OCI-LY3 (cell line): ENCODE data around the gene NUCKS1.

Experiments used
- H2AFZ ChIP-seq: fragments of 200-600, 300-600 bp; shearing (Covaris generic); 2 replicates; pipeline ENCODE4 v1.6.0; 2014; ENCODE audit warnings: antibody characterized with exemption, low read depth, low read length
- H3K27ac ChIP-seq: fragments of 200-600, 300-600 bp; sonication (generic); 2 replicates; pipeline ENCODE4 v1.5.1; 2014; ENCODE audit warnings: mild to moderate bottlenecking, low read length, moderate library complexity, mixed read lengths
- H3K27me3 ChIP-seq: fragments of 200-600, 300-600 bp; sonication (generic); 2 replicates; pipeline ENCODE4 v1.6.1; 2014; ENCODE audit warnings: low read depth, low read length, mixed read lengths
- H3K36me3 ChIP-seq: fragments of 200-600, 300-600 bp; sonication (generic); replicated peaks from 2 replicates; pipeline ENCODE3; 2014; ENCODE audit warnings: low read depth, low read length, mixed read lengths
- H3K4me1 ChIP-seq: fragments of 300-600, 200-600 bp; sonication (generic); 2 replicates; pipeline ENCODE4 v1.6.1; 2014; ENCODE audit warnings: low read length, mixed read lengths
- H3K4me2 ChIP-seq: fragments of 200-600, 300-600 bp; sonication (generic); 2 replicates; pipeline ENCODE4 v1.6.1; 2014; ENCODE audit warnings: low read length, mixed read lengths
- H3K4me3 ChIP-seq: fragments of 300-600, 200-600 bp; sonication (generic); 2 replicates; pipeline ENCODE4 v1.5.1; 2014; ENCODE audit warnings: antibody characterized with exemption, mild to moderate bottlenecking, low read length, moderate library complexity
- H3K79me2 ChIP-seq: fragments of 300-600, 200-600 bp; shearing (Covaris generic); 2 replicates; pipeline ENCODE4 v1.6.1; 2014; ENCODE audit warnings: mild to moderate bottlenecking, low read length, mixed read lengths
- H3K9ac ChIP-seq: fragments of 300-600, 200-600 bp; shearing (Covaris generic); 2 replicates; pipeline ENCODE4 v1.6.0; 2014; ENCODE audit warnings: mild to moderate bottlenecking, low read length, moderate library complexity
- H3K9me3 ChIP-seq: fragments of 200-600, 300-600 bp; shearing (Covaris generic); 2 replicates; pipeline ENCODE4 v1.6.1; 2014; ENCODE audit warnings: low read length, mixed read lengths; ENCODE audit not compliant: insufficient read depth
- H4K20me1 ChIP-seq: fragments of 200-600, 300-600 bp; sonication (generic); 2 replicates; pipeline ENCODE4 v1.6.1; 2016; ENCODE audit warnings: low read length, mixed read lengths; ENCODE audit not compliant: insufficient read depth
- CTCF ChIP-seq: fragments of 200-600, 300-600 bp; sonication (generic); IDR thresholded peaks from 2 replicates; pipeline ENCODE4 v1.5.1; 2014; ENCODE audit warnings: antibody characterized with exemption, low read length, low read depth
- EZH2phosphoT487 ChIP-seq: fragments of 200-600 bp; shearing (Covaris generic); IDR thresholded peaks from 2 replicates; pipeline ENCODE4 v1.6.1; 2018; ENCODE audit warnings: antibody characterized with exemption, mixed run types, low read depth

The NUCKS1 gene

GRCh38 chr1:205687242-205687641 is 62.7 kb downstream of the NUCKS1 start:
- Histone ChIP-seq H4K20me1 (no peaks in the 10 kb centered on the region), H2AFZ (no peak overlapping the region), H3K4me2 (no peak overlapping the region), H3K36me3 (no peaks in the 10 kb centered on the region), H3K4me1 (peaks cover 10% of the 10 kb centered on the region), H3K27me3 (no peaks in the 10 kb centered on the region), H3K79me2 (no peaks in the 10 kb centered on the region), H3K9me3 (no peaks in the 10 kb centered on the region), H3K27ac (no peak overlapping the region), H3K4me3 (no peak overlapping the region), H3K9ac (no peak overlapping the region)
- TF ChIP-seq CTCF, result no peak

GRCh38 chr1:205681364-205681763 is 68.6 kb downstream of the NUCKS1 start:
- Histone ChIP-seq H3K4me1 (peaks cover 29% of the 10 kb centered on the region), H3K9me3 (no peaks in the 10 kb centered on the region), H3K9ac (no peak overlapping the region), H4K20me1 (no peaks in the 10 kb centered on the region), H3K36me3 (no peaks in the 10 kb centered on the region), H3K27me3 (no peaks in the 10 kb centered on the region), H2AFZ (no peak overlapping the region), H3K4me2 (no peak overlapping the region), H3K4me3 (no peak overlapping the region), H3K27ac (no peak overlapping the region), H3K79me2 (peaks cover 20% of the 10 kb centered on the region)
- TF ChIP-seq EZH2phosphoT487, result no peak
- no peak for TF ChIP-seq CTCF

GRCh38 chr1:205680073-205680851 is 69.7 kb downstream of the NUCKS1 start, which contains the start of gene SLC45A3:
SLC45A3 (minus strand) TSS chr1:205680509; CDS start chr1:205664656, 15,853 bp downstream.
- peak within 1 kb of the TSS; percentile 80 for H3K4me3 ChIP-seq
- no peak for TF ChIP-seq CTCF
- TF ChIP-seq EZH2phosphoT487, result no peak
- H3K79me2 ChIP-seq, result peaks cover 23% of the 10 kb centered on the region
- H3K4me2 ChIP-seq, result peak within 1 kb of the TSS; percentile 80
- no peaks in the 10 kb centered on the region for H3K27me3 ChIP-seq
- peak within 1 kb of the TSS; percentile 69 for H3K9ac ChIP-seq
- H3K4me1 ChIP-seq, result peaks cover 29% of the 10 kb centered on the region
- H3K9me3 ChIP-seq, result no peaks in the 10 kb centered on the region
- peak within 1 kb of the TSS; percentile 56 for H2AFZ ChIP-seq
- H4K20me1 ChIP-seq, result no peaks in the 10 kb centered on the region
- no peak within 1 kb of the TSS for H3K27ac ChIP-seq
- no peaks in the 10 kb centered on the region for H3K36me3 ChIP-seq

- H3K4me1 ChIP-seq, result peaks cover 29% of the 10 kb centered on the region
- H3K9me3 ChIP-seq, result no peaks in the 10 kb centered on the region
- no peak for TF ChIP-seq EZH2phosphoT487
- no peak for TF ChIP-seq CTCF
- H3K79me2 ChIP-seq, result peaks cover 23% of the 10 kb centered on the region
- peak overlapping the region; percentile 80 for H3K4me2 ChIP-seq
- no peaks in the 10 kb centered on the region for H4K20me1 ChIP-seq
- H3K36me3 ChIP-seq, result no peaks in the 10 kb centered on the region
- no peaks in the 10 kb centered on the region for H3K27me3 ChIP-seq
- no peak overlapping the region for H2AFZ ChIP-seq
- H3K27ac ChIP-seq, result no peak overlapping the region
- peak overlapping the region; percentile 80 for H3K4me3 ChIP-seq
- H3K9ac ChIP-seq, result no peak overlapping the region
These were observed 71.5 kb downstream of the NUCKS1 start for GRCh38 chr1:205678286-205679111.
